Stimulated activated CD4-positive, alpha-beta T cell treated with anti-CD3 and anti-CD28 coated beads, Interleukin-4, amount 100 ng/mL, for 1 hour (primary cell): ENCODE measurements around the gene MPRIP.
A peak's percentile ranks its signal among the peaks of the same experiment; 100 is the strongest.
"Not testable (repeated sequence)": the region's sequence is repeated elsewhere in the genome, so short reads cannot be mapped to it uniquely, and the experiment has no call there.

Source experiments
- DNase-seq: peaks from one replicate; pipeline ENCODE4 v3.0.0-alpha.2; 2020

MPRIP gene

GRCh38 chr17:17042384-17042736 lies at the start of gene MPRIP:
Gene MPRIP, plus strand, starts transcription at chr17:17042457. Its CDS starts 392 bp downstream, at chr17:17042849.
- DNase-seq: no peak

DNA sequence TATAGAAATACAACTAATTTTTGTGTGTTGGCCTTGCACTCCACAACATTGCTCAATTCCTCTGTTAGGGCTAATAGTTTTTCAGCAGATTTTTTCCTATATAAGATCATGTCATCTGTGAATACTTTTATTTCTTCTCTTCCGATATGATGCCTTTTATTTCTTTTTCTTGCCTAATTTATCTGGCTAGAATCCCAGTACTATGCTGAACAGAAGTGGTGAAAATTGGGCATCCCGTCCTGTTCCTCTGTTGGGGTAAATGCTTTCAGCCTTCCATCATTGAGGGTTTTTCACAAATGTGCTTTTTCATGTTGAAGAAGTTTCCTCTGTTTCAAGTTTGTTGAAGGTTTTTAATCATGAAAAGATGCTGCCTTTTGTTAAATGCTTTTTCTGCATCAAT lies 47.6 kb upstream of the MPRIP start:
- DNase-seq: no peak

DNA sequence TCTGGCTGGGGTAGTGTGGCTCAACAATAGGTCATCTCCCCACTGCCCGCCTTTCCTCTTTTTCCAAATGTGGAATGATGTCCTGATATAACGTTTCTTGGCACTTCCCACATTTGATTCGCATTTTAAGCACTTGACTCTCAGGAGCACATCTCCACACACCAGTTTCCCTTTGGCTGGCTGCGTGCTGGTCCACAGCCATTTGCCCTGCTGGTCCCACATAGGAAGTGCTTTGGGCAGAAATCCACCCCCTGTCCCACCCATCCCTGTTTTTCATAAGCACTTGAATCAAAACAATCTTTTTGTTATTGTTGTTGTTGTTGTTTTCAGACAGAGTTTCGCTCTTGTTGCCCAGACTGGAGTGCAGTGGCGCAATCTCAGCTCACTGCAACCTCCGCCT lies 46.3 kb upstream of the MPRIP start:
- DNase-seq: no peak

DNA sequence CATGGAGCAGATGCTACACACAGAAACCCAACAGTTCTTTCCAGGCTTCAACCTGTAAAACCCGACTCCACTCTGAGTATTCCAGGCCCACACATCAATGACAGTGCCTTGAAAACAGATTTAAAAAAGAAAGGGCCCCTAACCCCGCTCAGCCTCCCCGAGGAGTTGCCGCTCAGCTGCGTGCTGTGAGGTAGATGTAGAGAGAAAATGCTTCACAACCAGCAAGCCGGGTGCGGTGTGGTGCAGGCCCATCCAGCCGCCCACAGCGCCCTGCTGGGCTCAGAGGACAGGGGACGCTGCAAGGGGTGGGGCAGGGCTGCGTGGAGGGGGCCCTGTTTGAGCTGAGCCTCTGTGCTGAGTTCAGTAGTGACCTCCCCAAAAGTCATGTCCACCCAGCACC lies 45.5 kb upstream of the MPRIP start:
- not testable (repeated sequence) for DNase-seq

DNA sequence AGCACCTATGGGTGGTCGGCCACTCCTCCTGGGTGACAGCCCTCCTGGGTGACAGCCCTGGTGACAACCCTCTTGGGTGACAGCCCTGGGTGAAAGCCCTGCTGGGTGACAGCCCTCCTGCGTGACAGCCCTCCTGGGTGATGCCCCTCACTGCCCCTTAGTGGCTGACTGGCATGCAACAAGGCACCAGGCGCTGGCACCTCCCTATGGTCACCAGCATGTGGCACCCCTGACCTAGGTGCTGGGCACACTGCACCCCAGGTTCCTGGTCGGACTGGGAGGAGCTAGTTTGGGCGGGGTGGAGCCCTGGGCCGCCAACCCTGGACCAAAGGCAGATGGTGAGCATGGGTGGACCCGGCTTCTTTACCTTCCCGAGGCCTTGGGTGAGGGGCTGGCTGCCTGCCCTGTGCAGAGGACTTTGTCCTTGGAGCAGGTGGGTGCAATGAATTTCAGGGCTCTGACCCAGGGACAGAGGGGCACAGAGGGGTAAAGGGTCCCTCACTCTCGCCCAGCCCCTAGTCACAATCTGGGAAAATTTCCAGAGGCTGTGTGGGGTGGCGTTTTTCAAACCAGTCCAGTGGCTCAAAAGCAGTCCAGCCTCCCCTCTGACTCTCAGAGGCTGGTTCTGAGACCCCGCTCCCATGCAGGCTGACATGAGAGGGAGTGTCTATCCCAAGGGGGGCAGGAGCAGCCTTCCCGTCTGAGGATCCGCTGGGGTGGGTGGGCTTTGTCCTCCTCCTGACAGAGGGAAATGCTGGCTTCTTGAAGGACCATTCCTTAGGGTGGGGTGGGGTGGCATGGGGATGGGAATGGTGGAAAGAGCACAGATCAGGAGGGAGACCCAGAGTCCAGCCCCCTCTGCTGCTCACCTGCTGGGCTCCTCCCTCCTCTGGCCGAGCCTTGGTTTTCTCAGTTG lies 44.5 kb upstream of the MPRIP start:
- no peak for DNase-seq

GRCh38 chr17:16999931-17000625 lies 42.2 kb upstream of the MPRIP start:
- no peak for DNase-seq

GRCh38 chr17:17001076-17001777 lies 41.0 kb upstream of the MPRIP start:
- DNase-seq: no peak

DNA sequence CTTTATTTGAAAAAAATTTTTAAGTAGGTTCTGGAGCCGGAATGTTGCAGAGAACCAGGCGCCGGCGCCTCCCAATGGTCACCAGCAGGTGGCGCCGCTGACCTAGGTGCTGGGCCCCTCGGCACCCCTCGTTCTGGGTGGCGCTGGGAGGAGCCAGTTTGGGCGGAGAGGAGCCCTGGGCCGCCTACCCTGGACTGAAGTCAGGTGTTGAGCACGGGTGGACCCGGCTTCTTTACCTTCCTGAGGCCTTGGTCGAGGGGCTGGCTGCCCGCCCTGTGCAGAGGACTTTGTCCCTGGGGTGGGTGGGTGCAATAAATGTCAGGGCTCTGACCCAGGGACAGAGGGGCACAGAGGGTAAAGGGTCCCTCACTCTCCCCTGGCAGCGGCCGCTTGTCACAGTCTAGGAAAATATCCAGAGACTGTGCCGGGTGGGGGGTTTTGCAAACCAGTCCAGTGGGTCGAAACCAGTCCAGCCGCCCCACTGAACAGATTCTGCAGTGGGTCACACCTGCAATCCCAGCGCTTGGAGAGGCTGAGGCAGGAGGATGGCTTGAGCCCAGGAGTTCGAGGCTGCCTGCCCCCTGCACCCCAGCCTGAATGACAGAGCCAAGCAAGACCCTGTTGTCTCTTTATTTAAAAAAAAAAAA lies 40.3 kb upstream of the MPRIP start:
- peak; percentile 81 for DNase-seq

GRCh38 chr17:17002731-17003715 lies 39.2 kb upstream of the MPRIP start:
- not testable (repeated sequence) for DNase-seq

DNA sequence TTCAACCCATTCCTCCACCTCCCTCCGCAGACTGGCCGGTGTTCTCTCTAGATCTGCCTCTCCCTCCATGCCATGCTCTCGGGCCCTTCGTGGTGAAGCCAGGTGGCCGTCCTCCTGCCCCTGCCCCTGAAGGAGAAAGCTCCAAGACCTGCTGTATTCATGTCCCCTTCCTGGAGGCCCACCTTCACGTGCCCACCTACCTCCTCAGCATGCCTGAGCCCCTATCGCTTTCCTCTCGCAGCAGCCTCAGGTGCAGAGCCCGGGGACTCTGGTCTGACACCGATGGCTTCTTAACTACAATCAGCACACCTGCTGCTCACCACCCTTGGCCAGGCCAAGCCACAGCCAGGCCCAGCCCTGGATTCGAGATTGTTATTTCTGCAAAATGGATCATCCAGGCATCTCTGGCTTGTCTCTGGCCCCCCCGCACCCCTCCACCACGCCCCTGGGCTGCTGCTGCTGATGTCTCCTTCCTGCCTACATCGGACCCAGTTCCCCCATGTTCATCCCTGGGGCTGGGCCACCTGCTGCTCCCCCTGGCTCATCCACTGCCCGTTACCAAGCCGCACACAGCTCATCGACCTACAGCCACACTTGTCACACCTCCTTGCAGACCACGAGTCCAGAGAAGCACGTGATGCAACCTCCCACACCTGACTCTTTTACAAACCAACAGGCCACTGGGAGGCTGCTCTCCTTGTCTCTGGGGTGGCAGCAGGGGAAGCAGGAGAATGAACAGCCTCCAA lies 37.8 kb upstream of the MPRIP start:
- DNase-seq: no peak

DNA sequence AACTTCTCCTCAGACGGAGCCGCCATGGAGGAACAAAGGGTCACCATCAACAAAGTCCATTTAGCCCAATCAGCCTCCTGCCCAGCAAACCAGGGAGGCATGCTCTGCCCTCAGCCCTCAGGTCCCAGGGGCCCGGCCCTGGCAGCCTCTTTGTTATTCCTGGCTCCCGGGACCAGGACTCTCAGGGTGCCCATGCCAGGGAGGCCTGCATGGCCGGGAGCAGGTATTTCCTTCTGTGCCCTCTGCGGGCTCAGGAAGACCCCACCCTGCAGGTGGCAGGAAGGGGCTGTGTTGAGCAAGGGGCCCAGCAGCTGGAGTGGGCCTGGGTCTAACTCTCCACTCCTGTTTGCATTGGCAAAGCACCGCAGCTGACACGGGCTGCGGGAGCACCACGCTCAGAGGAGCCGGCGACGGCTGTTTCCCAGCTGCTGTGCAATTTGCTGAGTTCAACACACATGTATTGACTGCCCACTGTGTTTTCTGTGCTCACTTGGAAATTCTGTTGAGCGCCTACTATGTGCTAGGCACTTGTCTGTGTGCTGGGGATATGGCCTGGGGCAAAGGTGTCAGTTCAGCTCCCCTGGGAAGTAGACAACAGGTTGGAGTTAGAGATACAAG lies 37.2 kb upstream of the MPRIP start:
- not testable (repeated sequence) for DNase-seq

DNA sequence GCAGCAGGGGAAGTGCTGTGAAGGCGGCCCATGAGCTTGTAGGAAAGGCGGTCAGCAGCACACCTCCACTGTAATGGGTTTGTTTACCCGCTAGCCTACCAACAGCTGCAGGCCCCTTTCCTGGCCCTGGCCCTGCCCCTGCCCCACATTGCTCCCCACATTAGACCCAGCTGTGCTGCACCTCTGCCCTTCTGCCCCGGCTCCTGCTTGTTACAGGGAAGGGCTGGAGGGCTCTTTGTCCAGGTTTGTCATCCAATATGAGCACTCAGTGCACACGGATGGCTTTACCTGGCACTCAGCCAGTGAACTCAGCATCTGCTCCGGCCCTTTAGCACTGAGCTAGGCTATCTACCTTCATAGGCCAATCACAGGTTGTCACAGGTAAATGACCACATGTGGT lies 34.4 kb upstream of the MPRIP start:
- DNase-seq: not testable (repeated sequence)

DNA sequence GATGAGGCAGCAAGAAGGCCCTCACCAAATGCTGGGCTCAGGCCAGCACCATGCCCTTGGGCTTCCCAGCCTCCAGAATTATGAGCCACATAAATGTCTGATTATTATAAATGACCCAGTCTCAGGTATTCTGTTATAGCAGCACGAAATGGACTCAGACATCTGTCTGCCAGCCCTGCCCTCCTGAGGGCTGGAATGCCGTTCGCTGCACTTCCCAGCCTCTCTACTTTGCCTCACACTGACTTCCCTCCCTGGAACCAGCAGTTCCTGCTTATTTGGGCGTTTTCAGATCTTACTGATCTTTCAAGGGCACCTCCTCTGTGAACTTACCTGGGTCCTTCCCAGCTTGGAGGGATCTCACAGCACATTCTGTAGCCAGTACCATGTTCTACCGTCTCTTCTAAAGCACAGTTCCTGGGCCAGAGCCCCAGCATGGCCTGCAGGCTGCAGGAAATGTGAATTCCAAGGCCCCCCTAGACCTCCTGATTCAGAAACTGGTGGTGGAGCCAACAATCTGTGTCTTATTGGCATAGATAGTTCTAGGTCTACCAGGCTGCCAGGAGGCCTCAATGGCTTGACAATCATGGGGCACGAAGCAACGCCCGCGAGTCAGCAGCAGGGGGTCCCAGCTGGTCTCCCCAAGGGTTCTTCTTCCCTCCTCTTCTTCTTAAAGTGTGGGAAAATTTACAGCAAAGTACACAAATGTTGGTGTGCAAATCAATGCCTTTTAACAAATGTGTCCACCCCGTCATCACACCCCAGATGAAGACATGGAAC lies 33.4 kb upstream of the MPRIP start:
- not testable (repeated sequence) for DNase-seq

GRCh38 chr17:17009972-17010371 lies 32.3 kb upstream of the MPRIP start:
- not testable (repeated sequence) for DNase-seq

- DNase-seq: not testable (repeated sequence)
These were observed 31.7 kb upstream of the MPRIP start for GRCh38 chr17:17010545-17011034.

DNA sequence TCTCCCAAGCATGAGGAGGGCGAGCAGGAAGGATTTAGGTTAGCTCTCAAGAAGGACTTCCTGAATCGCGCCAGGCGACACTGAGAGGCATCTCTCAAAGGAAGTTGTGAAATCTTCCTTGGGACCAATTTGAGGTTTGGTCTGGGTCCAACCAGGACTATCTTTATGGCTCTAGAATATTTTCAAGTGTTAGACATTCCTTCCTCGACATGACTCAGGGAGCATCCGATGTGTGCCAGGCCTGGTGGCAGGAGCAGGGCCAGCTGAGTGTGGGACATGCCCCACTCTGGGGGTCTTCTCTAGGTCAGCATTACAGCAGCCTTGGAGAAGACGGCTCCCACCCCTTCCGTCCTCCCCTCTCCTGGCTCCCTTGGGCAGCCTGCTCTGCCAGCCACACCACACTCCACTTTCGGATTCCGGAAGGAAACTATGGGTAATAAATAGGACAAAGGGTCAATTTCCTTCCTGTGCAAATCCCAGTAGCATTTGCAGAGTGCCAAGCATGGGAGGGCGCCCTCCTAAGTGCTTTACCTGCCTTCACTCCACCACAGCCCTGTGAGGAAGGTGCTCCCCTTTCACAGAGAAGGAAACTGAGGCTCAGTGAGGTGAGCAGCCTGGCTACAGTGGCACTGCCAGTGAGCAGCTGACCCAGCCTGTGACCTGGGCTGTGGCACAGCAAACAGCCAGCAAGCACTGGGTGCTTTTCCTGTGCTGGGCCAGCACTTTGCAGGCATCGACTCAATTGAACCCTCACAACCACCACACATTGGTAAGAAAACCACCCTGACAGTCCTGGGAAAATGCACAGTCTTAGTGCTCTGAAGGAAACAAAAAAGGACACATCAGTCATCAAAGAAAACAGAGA lies 31.0 kb upstream of the MPRIP start:
- DNase-seq: not testable (repeated sequence)

- DNase-seq: not testable (repeated sequence)
These were observed 28.2 kb upstream of the MPRIP start for GRCh38 chr17:17013828-17014747.
